HG03039 (cell line): ENCODE data around the gene ATP5F1D.

ENCODE experiments used
- ATAC-seq: cut with Tn5 transposase; IDR thresholded peaks from one replicate; pipeline ENCODE4 v1.9.1; 2021; ENCODE audit warnings: mild to moderate bottlenecking, moderate library complexity; ENCODE audit not compliant: unreplicated experiment

Gene ATP5F1D

DNA sequence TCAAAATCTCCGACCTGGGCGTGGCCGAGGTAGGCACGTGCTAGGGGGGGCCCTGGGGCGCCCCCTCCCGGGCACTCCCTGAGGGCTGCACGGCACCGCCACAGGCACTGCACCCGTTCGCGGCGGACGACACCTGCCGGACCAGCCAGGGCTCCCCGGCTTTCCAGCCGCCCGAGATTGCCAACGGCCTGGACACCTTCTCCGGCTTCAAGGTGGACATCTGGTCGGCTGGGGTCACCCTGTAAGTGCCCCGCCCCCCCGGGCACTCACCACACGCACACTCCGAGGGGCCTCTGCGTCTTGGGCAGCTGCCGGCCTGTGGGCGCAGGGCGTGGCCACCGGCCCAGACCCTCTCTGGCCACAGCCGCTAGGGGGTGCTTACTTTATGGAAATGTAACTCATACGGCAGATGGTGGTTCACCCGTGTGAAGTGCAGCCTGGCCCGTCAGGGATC, 21.0 kb upstream of the ATP5F1D start:
- ATAC-seq: no peak

DNA sequence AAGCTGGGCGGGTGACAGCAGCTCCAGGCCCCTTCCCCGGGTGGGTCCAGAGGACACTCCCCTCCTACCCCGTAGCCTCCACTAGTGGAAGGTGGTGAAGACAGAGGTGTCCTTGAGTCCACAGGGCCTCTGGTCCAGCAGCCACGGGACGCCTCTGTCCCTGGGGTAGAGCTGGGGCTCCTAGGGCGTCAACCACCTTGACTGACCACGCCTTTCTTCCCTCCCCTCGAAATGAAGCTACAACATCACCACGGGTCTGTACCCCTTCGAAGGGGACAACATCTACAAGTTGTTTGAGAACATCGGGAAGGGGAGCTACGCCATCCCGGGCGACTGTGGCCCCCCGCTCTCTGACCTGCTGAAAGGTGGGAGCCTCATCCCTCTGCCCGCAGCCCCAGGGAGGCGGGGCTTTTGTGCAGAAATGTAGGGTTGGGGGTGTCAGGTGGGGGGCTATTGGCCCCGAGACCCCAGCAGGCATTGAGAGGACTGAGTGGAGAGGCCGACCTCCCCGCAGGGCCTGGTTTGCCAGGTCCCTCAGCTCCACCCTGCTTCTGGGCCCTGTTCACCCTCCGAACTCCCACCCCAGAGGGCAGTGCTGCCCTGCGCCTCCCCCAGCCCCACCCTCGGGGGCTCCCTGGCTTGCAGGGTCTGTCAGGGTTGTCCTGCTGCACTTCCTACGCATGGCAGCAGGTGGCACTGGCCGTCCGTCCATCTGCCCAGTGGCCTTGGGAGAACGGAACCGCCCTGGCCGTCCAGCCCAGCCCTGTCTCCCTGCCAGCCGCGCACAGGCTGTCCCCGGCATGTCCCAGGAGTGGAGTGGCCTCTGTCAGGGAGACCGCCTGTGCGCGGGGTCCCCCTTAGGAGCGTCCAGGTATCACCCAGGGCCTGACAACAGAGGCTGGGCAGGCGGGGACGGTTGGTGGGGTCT, 20.3 kb upstream of the ATP5F1D start:
- ATAC-seq: no peak

DNA sequence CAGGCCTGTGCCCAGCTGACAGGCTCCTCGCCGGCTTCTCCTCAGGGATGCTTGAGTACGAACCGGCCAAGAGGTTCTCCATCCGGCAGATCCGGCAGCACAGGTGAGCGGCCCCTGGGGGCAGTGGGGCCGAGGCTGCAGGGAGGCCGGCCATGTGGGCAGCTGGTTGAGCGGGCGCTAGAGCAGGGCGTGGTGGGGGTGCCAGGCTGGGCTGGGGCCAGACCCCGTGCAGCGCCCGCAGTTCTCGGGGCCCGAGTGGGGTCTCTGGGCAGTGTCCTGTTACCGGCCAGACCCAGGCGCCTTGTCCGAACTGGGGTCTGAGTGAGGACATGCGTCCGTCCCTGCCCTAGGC, 19.7 kb upstream of the ATP5F1D start:
- ATAC-seq: no peak

DNA sequence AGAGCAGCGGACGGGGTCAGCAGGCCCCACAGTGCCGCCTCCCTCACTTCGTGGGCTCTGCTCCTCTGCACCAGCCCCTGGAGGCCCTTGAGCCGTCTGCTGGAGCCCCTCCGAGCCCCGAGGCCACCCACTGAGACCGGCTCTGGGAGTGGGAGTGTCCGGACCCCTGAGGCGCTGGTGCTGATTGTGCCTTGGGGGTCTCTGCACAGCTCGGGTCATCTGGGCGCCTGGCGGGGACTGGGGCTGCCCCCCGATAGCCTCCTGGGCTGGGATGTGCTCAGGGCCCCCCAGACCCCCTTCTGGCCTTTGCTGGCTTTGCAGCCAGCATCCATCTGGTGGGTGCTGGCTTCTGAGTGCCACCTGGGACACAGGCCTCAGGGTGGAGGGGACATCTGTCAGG, 19.2 kb upstream of the ATP5F1D start:
- no peak for ATAC-seq

DNA sequence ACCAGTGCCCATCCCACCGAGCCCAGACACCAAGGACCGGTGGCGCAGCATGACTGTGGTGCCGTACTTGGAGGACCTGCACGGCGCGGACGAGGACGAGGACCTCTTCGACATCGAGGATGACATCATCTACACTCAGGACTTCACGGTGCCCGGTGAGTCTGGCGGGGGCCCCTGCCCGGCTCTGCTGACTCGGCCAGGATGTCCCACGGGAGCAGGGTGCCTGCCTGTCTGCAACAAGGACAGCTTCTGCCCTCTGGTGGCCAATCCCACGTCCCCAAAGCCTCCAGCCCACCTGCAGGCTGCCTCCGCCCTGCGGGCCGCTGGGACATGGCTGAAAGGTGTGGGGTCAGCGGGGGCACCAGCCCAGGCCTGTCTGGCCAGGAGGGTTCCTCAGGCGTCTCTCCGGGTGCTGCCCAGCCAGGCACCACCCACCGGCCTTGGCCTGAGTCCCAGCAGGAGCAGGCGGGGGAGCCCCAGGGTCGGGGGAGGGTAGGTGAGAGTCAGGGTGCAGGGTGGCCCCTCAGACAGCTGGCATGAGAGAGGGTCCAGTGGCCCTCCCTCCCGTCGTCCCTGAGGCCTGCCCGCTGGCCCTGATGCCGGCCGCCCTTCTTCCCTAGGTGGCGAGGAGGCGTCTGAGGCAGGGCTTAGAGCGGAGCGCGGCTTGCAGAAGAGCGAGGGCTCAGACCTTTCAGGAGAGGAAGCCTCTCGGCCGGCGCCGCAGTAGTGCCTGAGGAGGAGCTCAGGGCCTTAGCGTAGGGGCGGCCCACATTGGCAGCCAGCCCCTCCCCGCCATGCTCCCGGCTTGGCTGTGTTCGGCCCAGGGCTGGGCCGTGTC, 18.3 kb upstream of the ATP5F1D start:
- ATAC-seq: no peak

DNA sequence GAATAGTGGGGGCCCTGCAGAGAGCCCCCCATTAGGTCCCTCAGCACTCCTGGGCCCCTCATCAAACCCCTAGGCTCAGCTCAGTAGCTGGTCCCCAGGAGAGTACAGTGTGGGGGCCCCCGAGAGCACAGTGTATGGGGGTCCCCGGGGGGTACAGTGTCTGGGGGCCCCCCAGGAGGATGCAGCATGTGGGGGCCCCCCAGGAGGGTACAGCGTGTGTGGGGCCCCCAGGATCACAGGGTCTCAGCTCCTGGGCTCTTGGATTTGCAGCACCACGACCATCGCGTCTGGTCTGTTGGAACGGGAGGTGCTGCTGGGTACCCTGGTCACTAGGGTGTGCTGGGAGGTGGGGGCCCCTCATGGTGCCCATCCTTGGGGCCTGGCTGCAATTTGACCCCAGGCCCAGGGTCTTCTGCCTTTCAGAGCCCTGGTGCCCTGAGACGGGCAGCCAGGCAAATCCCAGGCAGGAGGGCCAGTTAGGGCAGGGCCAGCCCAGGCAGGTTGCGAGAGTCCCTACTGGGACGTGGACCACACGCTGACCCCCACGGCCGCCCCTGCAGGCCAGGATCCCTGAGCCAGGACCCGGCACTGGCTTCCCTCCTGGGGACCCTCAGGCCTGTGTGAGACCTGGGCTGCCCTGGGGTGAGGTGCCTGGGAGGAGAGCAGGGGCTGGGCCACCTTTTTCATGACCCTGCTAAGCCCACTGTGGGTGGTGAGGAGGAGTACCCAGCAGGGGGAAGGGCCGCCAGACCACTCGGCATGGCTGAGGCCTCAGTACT, 17.3 kb upstream of the ATP5F1D start:
- no peak for ATAC-seq

DNA sequence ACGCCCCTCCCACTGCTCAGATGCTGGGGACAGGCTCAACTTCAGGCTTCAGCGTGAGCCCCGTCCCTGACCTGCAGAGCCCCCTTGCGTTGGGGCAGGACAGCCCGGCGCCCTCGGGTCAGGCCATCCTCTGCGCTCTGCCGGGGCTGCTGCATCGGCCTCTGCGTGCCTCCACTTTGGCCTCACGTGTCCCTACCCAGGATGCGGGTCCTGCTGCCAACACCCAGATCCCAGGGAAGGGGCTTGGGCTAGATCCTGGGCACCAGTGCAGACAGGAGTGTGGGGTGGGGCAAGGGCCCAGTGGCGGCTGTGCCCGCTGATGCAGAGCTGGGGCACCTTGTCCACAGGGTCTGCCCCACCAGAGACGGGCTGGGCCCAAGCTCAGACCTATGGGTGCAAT, 16.7 kb upstream of the ATP5F1D start:
- ATAC-seq: no peak

DNA sequence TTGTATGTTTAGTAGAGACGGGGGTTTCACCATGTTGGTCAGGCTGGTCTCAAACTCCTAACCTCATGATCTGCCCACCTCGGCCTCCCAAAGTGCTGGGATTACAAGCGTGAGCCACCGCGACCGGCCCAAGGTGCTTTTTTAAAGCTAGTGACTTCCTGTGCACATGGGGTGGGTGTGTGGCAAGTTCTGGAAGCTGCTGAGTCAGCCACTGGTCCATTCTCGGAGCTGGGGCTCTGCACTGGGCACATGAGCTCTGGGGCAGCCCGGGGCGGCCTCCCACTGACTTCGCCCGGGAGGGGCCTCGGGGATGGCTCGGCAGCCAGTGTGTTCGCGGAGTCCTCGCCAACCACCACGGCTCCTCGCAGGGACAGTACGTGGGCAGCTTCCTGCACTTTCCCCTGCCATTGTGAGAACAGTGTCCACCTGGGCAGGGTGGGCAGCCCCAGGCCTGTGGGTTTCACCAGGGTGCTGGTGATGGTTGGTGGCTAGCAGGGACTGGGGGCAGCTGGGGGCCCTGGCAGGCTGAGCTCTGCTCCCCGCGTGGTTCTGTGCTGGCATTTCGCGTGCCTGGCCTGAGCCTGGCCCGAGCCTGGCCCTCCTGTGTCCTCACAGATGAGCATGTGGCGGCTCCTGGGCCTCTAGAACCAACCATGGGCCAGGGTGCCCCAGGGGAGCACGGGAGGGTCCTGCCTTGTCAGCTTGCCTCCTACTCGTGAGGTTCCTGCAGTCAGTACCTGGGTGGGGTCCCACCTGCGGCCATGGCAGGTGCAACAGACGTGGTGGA, 15.9 kb upstream of the ATP5F1D start:
- ATAC-seq: no peak

DNA sequence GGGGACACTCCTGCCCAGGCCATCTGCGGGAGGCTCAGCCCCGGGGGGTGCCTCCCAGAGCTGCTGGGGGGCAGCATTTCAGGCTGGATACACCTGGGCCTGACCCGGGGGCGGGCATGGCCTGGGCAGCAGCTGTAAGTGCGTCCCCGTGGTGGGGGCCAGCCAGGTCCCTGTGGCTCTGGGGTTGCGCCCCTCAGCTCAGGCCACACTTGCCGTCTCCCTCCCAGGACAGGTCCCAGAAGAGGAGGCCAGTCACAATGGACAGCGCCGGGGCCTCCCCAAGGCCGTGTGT, 15.4 kb upstream of the ATP5F1D start:
- ATAC-seq: no peak

DNA sequence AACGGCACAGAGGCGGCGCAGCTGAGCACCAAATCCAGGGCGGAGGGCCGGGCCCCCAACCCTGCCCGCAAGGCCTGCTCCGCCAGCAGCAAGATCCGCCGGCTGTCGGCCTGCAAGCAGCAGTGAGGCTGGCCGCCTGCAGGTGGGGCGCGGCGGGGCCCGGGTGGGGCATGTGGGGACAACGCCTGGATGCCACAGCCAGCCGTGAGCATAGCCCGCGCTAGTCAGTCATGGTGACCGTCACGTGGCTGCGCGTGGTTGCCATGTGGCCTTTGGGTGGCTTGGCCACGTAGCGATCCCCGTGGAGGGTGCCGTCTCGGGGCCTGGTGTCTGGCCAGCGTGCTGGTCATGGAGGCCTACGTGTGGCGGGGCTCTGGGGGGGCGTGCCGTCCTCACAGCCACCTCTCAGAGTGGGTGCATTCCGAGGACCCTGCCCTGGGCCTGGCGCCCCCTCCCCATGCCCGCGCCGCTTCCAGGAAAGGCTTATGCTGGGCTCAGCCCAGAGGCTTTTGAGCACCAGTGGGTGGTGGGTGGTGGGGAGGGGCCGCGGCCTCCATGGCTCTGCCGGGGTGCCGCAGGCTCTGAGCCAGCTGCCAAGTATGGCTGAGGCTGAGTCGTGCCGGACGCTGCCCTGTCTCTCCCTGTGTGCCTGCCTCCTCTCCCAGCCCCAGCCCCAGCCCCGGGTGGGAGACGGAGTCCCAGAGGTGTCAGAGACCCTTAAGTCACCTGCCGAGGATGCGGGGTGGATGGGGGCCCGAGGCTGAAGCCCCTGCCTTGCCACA, 14.8 kb upstream of the ATP5F1D start:
- ATAC-seq: no peak

DNA sequence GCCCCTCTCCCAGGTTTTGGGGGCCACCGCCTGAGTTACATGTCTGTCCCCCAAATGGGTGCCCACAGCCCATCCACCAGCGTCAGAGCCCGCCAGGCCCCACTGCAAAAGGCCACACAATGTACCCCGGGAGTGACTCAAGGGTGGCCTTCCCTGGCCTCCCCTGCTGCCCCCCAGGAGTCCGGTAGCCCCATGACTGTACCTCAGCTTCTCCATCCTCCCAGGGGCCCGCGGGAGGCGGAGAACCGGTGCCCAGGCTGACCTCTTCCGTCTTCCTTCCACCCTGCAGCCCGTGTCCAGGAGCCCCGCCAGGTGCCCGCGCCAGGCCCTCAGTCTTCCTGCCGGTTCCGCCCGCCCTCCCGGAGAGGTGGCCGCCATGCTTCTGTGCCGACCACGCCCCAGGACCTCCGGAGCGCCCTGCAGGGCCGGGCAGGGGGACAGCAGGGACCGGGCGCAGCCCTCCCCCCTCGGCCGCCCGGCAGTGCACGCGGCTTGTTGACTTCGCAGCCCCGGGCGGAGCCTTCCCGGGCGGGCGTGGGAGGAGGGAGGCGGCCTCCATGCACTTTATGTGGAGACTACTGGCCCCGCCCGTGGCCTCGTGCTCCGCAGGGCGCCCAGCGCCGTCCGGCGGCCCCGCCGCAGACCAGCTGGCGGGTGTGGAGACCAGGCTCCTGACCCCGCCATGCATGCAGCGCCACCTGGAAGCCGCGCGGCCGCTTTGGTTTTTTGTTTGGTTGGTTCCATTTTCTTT, 14.1 kb upstream of the ATP5F1D start:
- ATAC-seq: no peak

DNA sequence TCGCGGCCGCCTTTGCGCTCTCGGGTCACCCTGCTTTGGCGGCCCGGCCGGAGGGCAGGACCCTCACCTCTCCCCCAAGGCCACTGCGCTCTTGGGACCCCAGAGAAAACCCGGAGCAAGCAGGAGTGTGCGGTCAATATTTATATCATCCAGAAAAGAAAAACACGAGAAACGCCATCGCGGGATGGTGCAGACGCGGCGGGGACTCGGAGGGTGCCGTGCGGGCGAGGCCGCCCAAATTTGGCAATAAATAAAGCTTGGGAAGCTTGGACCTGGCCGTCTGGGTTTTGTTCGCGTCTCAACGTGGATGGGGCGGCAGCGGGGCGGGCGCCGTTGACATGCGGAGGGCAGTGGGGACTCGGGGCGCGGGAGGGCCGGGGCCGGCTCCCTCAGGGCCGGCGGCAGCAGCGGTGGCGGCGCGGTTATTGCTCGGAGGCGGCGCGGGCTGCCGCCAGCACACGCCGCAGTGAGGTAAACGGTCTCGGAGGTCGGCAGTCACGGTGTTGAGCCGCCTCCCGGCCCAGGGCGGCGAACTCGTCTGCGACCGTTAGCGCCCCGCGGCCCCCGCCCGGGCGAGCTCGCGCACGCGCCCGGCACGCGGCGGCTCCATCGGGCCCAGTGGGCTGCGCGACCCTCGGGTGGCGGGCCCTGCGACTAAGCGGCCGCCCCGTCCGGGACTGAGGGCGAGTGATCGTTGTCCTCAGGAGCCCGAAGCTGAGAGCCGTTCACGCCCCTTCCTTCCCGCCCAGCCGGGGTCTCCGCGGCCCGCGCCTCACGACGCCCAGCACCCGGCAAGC, 13.2 kb upstream of the ATP5F1D start:
- ATAC-seq: no peak

DNA sequence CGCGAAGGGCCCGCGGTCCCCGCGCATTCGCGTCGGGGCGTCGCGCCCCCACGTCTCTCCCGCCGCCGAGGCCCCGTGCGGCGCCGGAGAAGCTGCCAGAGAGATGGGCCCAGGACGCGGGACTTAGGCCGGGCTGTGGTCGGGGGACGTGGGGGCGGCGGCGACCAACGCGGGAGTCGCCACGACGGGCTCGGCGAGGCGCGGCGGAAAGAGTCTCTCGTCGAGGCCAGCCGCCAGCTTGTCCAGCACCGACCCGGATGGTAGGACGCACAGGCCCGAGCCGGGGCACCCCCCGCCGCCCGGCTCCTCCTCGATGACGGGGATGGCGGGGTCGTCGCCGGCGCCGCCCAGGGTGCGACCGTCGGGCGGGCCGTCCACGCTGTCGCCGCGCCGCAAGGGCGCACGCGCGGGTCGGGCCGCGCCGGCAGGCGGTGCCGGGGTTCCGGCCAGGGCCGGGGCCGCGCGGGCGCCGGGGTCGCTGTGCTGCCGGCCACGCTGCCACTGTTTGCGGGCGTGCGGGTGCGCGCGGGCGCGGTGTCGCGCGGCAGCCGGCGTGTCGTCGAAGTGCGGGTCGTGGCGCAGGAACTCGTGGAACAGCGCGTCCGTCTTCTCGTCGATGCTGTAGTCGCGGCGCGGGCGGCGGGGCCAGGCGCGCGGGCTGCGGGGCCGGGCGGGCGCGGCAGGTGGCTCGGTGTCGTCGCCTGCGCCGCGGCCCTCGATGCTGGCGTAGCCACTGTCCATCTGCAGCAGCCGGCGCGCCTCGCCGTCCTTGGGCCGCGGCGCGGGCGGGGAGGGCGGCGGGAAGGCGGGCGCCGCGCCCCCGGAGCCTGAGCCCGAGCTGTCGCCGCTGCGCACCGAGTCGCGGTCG, 12.3 kb upstream of the ATP5F1D start:
- no peak for ATAC-seq

DNA sequence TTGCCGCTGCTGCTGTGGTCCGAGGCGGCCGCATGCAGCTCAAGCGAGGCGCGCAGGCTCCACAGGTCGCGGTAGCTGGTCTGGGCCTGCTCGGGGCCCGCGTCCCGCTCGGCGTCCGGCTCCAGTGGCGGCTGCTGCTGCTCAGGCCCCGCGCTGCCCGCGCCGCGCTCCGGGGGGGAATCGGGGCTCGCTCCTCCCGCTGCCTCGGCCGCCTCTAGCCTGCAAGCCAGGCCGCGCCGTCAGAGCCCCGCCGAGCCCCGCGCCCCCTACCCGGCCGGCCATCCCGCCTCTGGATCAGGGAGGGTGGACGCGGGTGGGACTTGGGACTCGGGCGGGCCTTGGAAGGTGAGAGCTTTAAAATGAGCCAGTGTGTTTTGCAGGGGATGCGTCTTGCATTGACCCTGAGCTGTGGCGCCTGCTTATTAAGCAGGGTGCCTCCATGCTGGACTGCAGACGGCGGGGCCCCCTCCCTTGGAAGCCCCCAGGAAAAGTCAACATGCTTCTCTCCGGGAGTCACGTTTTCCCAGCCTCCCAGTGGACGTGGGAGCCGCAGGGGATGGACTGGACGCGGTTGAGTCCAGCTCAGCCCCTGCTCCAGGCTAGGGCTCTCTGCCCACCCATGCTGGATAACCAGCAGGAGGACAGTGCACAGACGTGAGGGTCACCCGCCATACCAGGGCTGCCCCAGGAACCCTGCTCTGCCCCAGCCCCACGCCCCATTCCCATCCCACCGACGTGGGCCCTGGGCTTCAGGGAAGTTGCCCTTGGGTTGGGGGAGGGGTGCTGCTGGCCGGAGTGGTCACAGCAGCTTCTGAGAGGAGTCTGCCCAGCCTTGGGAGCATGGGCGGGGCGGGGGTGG, 11.4 kb upstream of the ATP5F1D start:
- no peak for ATAC-seq

DNA sequence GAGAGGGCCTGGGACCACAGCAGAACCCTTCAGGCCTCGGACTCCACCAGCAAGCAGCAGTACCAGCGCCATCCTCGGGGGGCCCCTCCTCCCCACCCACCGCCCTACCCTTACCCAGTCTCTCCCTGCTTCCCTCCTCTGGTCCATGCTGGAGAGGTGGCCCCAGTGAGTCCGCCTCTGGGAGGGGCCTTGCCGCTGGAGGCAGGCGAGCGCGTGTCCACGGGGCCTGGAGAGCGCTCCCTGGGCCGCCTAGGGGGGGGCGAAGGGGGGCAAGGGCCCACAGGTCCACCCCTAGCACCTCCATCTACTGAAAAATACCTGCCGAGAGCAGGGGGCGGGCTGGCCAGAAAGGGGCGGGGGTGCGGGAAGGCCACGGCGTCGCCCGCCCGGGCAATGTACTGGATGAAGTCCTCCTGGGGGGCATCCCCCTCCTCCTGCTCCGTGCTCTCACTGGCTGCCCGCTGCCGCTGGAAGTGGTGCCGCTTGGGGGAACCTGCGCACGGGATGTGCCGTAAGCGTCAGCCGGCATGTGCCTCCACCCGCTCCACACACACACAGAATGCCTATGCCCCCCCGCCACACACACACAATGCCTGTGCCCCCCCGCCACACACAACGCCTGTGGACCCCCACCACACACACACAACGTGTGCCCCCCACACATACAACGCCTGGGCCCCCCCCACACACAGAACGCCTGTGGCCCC, 10.6 kb upstream of the ATP5F1D start:
- ATAC-seq: no peak
